HL-60 (cell line): ENCODE measurements around the gene BBS10.

Experiments
- DNase-seq, 2 experiments: peaks; one replicate each; pipeline ENCODE4 v3.0.0-alpha.2; 2010 to 2020; ENCODE audit warnings: low read depth in 1 of 2, low spot score in 1 of 2
- H3K27ac ChIP-seq: fragments of 250-450 bp; sonication (Bioruptor Pico); replicated peaks from 2 replicates; pipeline ENCODE4 v1.5.1; 2020; ENCODE audit warnings: mild to moderate bottlenecking, moderate library complexity
- H3K27me3 ChIP-seq: fragments of 250-450 bp; sonication (Bioruptor Pico); 2 replicates; pipeline ENCODE4 v1.5.1; 2021; ENCODE audit warnings: mild to moderate bottlenecking, moderate library complexity; ENCODE audit not compliant: insufficient read depth, poor library complexity, severe bottlenecking
- H3K4me3 ChIP-seq: replicated peaks from 2 replicates; pipeline ENCODE4 v1.5.1; 2011; ENCODE audit warnings: mild to moderate bottlenecking, control low read depth, low read length; ENCODE audit not compliant: insufficient read depth
- GABPA ChIP-seq: IDR thresholded peaks from 2 replicates; pipeline ENCODE4 v1.6.1; 2012; ENCODE audit warnings: low read depth
- POLR2AphosphoS5 ChIP-seq: IDR thresholded peaks from 2 replicates; pipeline ENCODE4 v1.6.1; 2012; ENCODE audit warnings: low read depth
- SPI1 ChIP-seq: IDR thresholded peaks from 2 replicates; pipeline ENCODE4 v1.6.1; 2012; ENCODE audit warnings: low read depth, mild to moderate bottlenecking, borderline replicate concordance
- TF ChIP-seq, protein P1 (sequence below): IDR thresholded peaks from one replicate; pipeline ENCODE4 v1.5.1; 2011; ENCODE audit warnings: low read length, control low read depth, inconsistent platforms; ENCODE audit not compliant: insufficient read depth
- TF ChIP-seq, protein P2 (sequence below): IDR thresholded peaks from 2 replicates; pipeline ENCODE4 v1.6.1; 2012; ENCODE audit warnings: low read depth; ENCODE audit not compliant: insufficient replicate concordance

Gene BBS10

DNA sequence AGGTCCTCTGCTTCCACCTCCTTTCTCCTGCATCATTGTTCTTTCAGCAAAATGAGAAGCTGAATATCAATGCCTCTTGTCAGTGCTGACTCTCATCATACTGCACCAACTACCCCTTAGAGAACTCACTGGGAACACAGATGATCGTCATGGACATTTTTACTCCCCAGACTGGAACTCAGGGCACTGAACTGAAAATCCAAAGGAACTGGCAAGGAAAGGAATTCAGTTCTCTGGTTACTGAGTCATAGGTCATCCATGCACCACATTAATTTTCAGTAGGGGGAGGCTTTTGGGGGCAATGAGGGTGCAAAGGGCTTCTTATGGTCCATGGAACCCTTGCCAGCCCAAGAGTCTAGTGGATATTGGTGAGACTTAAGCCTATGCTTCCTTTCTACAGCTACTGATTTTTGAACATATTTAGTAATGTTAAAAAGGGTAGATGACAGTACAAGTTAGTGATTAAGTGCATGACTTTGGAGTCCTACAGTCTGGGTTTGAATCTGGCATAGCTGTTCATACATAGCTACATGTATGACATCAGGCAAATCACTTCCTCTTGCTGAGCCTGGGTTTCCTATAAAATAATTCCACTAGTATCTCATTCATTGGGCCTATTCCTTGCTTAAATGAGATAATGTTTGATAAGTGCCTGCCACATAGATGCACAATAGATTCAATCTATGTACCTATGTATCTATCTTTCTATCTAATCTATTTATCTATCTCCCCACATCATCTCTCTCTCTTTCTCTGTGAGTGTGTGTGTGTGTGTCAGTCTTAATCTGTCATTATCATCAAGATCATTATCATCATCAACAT lies 29.2 kb downstream of the BBS10 start:
- Histone ChIP-seq H3K27ac (no peak overlapping the region), H3K27me3 (no peaks in the 10 kb centered on the region), H3K4me3 (no peak overlapping the region)
- DNase-seq: no peak
- TF ChIP-seq GABPA: no peak
- TF ChIP-seq, protein P1, sequence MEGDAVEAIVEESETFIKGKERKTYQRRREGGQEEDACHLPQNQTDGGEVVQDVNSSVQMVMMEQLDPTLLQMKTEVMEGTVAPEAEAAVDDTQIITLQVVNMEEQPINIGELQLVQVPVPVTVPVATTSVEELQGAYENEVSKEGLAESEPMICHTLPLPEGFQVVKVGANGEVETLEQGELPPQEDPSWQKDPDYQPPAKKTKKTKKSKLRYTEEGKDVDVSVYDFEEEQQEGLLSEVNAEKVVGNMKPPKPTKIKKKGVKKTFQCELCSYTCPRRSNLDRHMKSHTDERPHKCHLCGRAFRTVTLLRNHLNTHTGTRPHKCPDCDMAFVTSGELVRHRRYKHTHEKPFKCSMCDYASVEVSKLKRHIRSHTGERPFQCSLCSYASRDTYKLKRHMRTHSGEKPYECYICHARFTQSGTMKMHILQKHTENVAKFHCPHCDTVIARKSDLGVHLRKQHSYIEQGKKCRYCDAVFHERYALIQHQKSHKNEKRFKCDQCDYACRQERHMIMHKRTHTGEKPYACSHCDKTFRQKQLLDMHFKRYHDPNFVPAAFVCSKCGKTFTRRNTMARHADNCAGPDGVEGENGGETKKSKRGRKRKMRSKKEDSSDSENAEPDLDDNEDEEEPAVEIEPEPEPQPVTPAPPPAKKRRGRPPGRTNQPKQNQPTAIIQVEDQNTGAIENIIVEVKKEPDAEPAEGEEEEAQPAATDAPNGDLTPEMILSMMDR: no peak
- TF ChIP-seq, protein P2, sequence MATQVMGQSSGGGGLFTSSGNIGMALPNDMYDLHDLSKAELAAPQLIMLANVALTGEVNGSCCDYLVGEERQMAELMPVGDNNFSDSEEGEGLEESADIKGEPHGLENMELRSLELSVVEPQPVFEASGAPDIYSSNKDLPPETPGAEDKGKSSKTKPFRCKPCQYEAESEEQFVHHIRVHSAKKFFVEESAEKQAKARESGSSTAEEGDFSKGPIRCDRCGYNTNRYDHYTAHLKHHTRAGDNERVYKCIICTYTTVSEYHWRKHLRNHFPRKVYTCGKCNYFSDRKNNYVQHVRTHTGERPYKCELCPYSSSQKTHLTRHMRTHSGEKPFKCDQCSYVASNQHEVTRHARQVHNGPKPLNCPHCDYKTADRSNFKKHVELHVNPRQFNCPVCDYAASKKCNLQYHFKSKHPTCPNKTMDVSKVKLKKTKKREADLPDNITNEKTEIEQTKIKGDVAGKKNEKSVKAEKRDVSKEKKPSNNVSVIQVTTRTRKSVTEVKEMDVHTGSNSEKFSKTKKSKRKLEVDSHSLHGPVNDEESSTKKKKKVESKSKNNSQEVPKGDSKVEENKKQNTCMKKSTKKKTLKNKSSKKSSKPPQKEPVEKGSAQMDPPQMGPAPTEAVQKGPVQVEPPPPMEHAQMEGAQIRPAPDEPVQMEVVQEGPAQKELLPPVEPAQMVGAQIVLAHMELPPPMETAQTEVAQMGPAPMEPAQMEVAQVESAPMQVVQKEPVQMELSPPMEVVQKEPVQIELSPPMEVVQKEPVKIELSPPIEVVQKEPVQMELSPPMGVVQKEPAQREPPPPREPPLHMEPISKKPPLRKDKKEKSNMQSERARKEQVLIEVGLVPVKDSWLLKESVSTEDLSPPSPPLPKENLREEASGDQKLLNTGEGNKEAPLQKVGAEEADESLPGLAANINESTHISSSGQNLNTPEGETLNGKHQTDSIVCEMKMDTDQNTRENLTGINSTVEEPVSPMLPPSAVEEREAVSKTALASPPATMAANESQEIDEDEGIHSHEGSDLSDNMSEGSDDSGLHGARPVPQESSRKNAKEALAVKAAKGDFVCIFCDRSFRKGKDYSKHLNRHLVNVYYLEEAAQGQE: no peak
- TF ChIP-seq SPI1: no peak
- no peak for TF ChIP-seq POLR2AphosphoS5

DNA sequence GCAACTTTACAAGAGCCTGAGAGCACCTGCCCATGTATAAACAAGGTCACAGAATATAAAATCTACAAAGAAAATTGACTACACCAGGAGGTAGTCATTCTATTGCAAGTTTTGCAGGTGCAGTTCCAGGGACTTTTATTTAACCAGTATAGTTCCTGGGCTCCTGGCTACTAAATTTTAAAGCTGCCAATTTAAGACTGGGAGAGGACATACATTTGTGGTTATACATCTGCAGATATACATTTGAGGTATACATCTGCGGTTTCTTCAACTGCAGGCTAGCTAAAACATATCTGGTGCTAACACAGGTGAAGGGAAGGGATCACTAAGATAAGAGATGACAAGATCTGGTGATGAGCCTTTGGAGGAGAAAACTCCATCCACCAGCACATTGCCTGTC lies 30.2 kb downstream of the BBS10 start:
- DNase-seq: no peak
- Histone ChIP-seq H3K4me3 (no peak overlapping the region), H3K27me3 (no peaks in the 10 kb centered on the region), H3K27ac (no peak overlapping the region)
- TF ChIP-seq GABPA (no peak), SPI1 (no peak), POLR2AphosphoS5 (no peak)
- TF ChIP-seq, protein P1: no peak
- TF ChIP-seq, protein P2: no peak

DNA sequence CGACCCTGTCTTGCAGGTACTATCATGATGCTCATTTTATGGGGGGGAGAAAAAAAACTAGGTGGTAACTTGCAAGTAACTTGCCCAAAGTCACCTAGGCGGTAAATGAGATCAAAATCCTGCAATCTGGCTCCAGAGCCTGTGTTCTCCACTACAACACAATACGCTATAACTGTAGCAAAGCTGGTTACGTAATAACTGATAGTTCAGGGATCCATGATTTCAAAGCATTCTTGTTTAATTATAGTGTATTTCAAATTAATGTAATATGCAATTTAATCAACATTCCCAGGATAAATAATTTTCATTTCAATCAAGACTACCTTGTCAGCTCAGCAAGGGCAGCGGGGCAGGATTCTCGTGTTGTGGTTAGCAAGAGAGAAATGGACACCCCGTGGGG lies 31.7 kb downstream of the BBS10 start:
- TF ChIP-seq, protein P2: no peak
- TF ChIP-seq SPI1: no peak
- TF ChIP-seq, protein P1: no peak
- TF ChIP-seq GABPA: no peak
- no peak for TF ChIP-seq POLR2AphosphoS5

More for the DNA sequence above, 31.7 kb downstream of the BBS10 start:
- no peak for DNase-seq
- no peak overlapping the region for H3K4me3 ChIP-seq
- H3K27me3 ChIP-seq: no peaks in the 10 kb centered on the region
- H3K27ac ChIP-seq: no peak overlapping the region
